Thymus (tissue), 11 donors: ENCODE measurements around the gene TMEM92. TPM values are rescaled to one million over a fixed set of nuclear protein-coding genes. Genes with fewer than 3 reads are reported as not detected.

Experiments used
- DNase-seq, 9 donors: peaks; one replicate each; pipeline ENCODE4 v3.0.0-alpha.2; 2013; ENCODE audit warnings: low spot score in 9 of 9, low read depth in 6 of 9, missing footprints in 1 of 9
- H3K27ac ChIP-seq, 2 donors: one replicate each; pipeline ENCODE4 v1.5.1; 2013; ENCODE audit warnings: control low read depth in 1 of 2, low read depth in 1 of 2, low read length in 1 of 2, mild to moderate bottlenecking in 1 of 2, moderate library complexity in 1 of 2
- H3K27me3 ChIP-seq, 2 donors: one replicate each; pipeline ENCODE4 v1.5.1; 2013; ENCODE audit warnings: low read length in 1 of 2; ENCODE audit not compliant: control insufficient read depth in 2 of 2, insufficient read depth in 1 of 2
- H3K36me3 ChIP-seq, 2 donors: one replicate each; pipeline ENCODE4 v1.5.1; 2013; ENCODE audit warnings: low read length in 1 of 2, mild to moderate bottlenecking in 1 of 2, moderate library complexity in 1 of 2; ENCODE audit not compliant: control insufficient read depth in 2 of 2, insufficient read depth in 2 of 2
- H3K4me1 ChIP-seq, 2 donors: one replicate each; pipeline ENCODE4 v1.5.1; 2013; ENCODE audit warnings: low read length in 2 of 2; ENCODE audit not compliant: control insufficient read depth in 2 of 2, insufficient read depth in 2 of 2
- H3K4me3 ChIP-seq, 2 donors: one replicate each; pipeline ENCODE4 v1.5.1; 2013; ENCODE audit warnings: low read length in 2 of 2, control low read depth in 1 of 2, mild to moderate bottlenecking in 1 of 2
- H3K9me3 ChIP-seq, 2 donors: one replicate each; pipeline ENCODE4 v1.5.1; 2013; ENCODE audit warnings: low read length in 1 of 2, mild to moderate bottlenecking in 1 of 2; ENCODE audit not compliant: control insufficient read depth in 2 of 2, insufficient read depth in 1 of 2
- WGBS: extraction: QIAGEN DNeasy Blood & Tissue Kit; methylation state at CpG from one replicate; pipeline ENCODE4 v1.1.7; 2013; 5-methylcytosine and 5-hydroxymethylcytosine counted together
- polyA plus RNA-seq: library from polyadenylated mRNA; stranded (reverse); fragments of 200-250 nt; gene quantifications from one replicate; pipeline ENCODE4 v1.2.3, GENCODE V29; 2013
- total RNA-seq: library from RNA; stranded (reverse); fragments of 120-200 nt; gene quantifications from one replicate; pipeline ENCODE4 v1.2.4, GENCODE V29; 2013
- donor health status: healthy.

TMEM92 gene
- total and polyA plus RNA-seq, 2 donors, result 0.09 TPM

GRCh38 chr17:50272711-50273653 lies 1.3 kb upstream of the TMEM92 start:
- H3K4me1 ChIP-seq, result peaks cover 0 to 5% of the 10 kb centered on the region in 2 donors
- no peak overlapping the region for H3K27ac ChIP-seq
- H3K36me3 ChIP-seq, result no peaks in the 10 kb centered on the region
- peak overlapping the region; percentile 28 to 30 for H3K4me3 ChIP-seq
- H3K9me3 ChIP-seq, result no peaks in the 10 kb centered on the region
- H3K27me3 ChIP-seq, result peaks cover 24 to 57% of the 10 kb centered on the region in 2 donors
- peak in 5 of 9 donors; percentile 6 to 54 (median 30) for DNase-seq
- 12% methylated on average over 57 of the region's 57 CpGs for WGBS

- H3K27me3 ChIP-seq, result peaks cover 24 to 57% of the 10 kb centered on the region in 2 donors
- no peak for DNase-seq
- 82% methylated on average over 8 of the region's 8 CpGs for WGBS
- no peak overlapping the region for H3K4me3 ChIP-seq
- H3K36me3 ChIP-seq, result no peaks in the 10 kb centered on the region
- peaks cover 0 to 5% of the 10 kb centered on the region in 2 donors for H3K4me1 ChIP-seq
- H3K27ac ChIP-seq, result no peak overlapping the region
- no peaks in the 10 kb centered on the region for H3K9me3 ChIP-seq
Measured at GRCh38 chr17:50273654-50274040, 619 bp upstream of the TMEM92 start.

DNA sequence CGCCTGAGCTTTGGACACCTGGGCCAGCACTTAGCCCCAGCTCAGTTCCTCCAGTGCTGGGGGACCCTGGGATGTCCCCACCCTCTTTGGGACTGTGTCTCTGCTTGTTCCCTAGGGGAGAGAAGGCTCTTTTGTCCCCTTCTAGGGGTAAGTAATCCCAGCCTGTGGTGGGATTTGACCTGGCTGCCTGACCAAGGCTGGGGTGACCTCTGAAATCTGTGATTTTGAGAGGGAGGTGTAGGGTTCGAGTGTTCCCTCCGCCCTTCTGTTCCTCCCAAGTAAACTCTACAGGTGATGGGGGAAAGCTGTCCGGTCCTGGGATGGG lies 593 bp downstream of the TMEM92 start:
- Histone ChIP-seq H3K27me3 (peaks cover 24 to 57% of the 10 kb centered on the region in 2 donors), H3K27ac (no peak overlapping the region), H3K4me1 (peaks cover 0 to 8% of the 10 kb centered on the region in 2 donors), H3K9me3 (no peaks in the 10 kb centered on the region), H3K36me3 (no peaks in the 10 kb centered on the region), H3K4me3 (no peak overlapping the region)
- DNase-seq, result no peak
- 69% methylated on average over 4 of the region's 4 CpGs for WGBS

DNA sequence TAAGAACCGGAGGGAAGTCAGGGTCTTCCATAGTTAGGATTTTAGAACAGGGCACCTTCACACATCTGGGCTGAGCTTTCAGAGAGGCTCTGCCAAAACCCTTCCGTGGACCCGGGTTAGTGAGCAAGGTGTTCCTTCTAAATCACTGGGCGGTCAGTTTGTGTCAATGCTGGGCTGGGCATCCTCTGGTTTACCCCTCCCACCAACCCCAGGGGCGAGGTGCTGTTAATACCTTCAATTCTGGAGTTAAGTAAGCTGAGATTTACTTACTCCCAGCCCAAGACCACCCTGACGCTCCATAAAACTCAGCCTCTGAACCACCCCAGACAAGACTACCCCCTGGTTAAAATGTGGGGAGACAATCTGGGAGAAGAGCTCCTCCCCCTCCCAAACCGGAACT lies 1.0 kb downstream of the TMEM92 start:
- Histone ChIP-seq H3K27ac (no peak overlapping the region), H3K27me3 (peaks cover 24 to 57% of the 10 kb centered on the region in 2 donors), H3K4me1 (peaks cover 0 to 9% of the 10 kb centered on the region in 2 donors), H3K9me3 (no peaks in the 10 kb centered on the region), H3K4me3 (no peak overlapping the region), H3K36me3 (no peaks in the 10 kb centered on the region)
- WGBS, result 85% methylated on average over 7 of the region's 7 CpGs
- DNase-seq, result no peak

DNA sequence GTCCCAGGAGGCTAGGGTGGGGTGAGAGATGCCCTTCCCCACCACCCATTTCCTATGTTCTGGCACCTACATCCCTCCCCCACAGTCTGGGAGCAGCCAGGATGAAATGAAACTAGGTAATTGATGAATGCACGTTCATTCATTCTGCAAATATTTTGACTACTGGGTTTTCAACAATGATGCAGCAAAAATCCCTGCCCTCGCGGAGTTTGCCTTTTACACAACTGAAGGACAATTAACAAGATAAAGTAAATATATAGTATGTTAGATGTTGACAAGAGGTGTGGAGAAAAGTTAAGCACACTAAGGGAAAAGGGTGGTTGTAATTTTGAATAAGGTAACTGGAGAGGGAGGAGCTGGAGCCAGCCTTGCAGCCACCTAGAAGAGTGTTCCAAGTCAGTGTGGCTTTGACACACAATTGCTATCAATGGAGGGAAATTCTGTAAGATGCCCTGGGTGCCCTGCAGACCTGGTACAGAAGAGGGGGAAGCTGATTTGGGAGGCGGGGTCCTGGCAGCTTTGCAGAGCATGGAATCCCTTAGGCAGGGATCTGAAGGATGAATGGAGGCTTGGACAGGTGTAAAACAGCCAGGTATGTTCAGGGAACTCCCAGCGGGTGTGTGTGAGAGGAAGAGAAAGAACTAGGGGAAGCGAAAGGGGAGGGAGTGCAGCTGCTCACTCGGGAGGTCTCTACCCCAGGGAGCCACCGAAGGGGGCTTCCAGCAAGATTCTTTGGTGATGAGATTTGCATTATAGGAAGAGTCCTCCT lies 2.5 kb downstream of the TMEM92 start:
- Histone ChIP-seq H3K9me3 (no peaks in the 10 kb centered on the region), H3K27ac (no peak overlapping the region), H3K36me3 (no peaks in the 10 kb centered on the region), H3K4me1 (peaks cover 0 to 9% of the 10 kb centered on the region in 2 donors), H3K4me3 (no peak overlapping the region), H3K27me3 (peaks cover 24 to 59% of the 10 kb centered on the region in 2 donors)
- WGBS, result 60% methylated on average over 8 of the region's 8 CpGs
- DNase-seq, result no peak

DNA sequence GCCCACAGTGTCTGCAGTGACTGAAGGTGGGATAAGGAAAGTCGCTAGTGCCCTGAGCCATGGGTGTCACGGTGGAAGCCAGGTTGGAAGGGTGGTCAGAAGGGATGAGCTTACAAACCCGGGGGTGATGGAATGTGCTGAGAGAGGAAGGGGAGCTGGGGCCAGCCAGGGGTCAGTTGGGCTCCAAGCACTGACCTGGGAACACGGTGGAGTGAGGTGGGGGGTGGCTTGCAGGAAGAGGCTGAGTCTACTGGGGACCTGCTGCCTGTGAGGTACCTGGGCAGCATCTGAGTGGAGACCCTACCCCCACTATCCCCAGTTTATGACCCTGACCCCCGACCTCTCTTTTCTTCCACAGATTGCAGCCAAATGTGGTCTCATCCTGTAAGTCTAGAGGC lies 3.1 kb downstream of the TMEM92 start:
- no peaks in the 10 kb centered on the region for H3K36me3 ChIP-seq
- H3K4me1 ChIP-seq, result peaks cover 0 to 9% of the 10 kb centered on the region in 2 donors

DNA sequence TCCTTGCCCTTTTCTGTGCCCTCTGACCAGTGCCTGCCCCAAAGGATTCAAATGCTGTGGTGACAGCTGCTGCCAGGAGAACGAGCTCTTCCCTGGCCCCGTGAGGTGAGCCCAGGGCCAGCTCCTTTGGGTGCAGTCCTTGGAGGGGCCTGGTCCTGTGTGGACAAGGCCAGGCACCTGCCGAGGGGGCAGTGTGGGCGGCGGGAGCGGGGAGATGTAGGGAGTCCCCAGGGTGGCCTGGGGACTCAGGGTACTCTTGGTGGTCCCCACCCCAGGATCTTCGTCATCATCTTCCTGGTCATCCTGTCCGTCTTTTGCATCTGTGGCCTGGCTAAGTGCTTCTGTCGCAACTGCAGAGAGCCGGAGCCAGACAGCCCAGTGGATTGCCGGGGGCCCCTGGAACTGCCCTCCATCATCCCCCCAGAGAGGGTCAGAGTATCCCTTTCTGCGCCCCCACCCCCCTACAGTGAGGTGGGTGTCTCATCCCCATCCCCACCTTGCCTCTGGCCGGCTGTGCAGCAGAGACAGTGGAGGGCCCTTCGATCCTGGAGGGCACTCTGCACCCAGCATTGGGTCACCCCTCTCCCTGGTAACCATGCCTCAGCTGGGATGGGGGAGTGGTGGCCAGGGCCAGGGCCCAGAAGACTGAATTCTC lies 4.4 kb downstream of the TMEM92 start:
- peaks cover 0 to 6% of the 10 kb centered on the region in 2 donors for H3K4me1 ChIP-seq
- no peak overlapping the region for H3K27ac ChIP-seq
- 94% methylated on average over 14 of the region's 14 CpGs for WGBS
- no peak overlapping the region for H3K4me3 ChIP-seq
- peaks cover 12 to 42% of the 10 kb centered on the region in 2 donors for H3K27me3 ChIP-seq
- DNase-seq, result no peak
- H3K9me3 ChIP-seq, result no peaks in the 10 kb centered on the region
- H3K36me3 ChIP-seq, result no peaks in the 10 kb centered on the region

More for the DNA sequence above, 3.1 kb downstream of the TMEM92 start:
- H3K27ac ChIP-seq, result no peak overlapping the region
- peaks cover 23 to 55% of the 10 kb centered on the region in 2 donors for H3K27me3 ChIP-seq
- WGBS, result 73% methylated on average over 5 of the region's 5 CpGs
- no peak for DNase-seq
- no peaks in the 10 kb centered on the region for H3K9me3 ChIP-seq
- H3K4me3 ChIP-seq, result no peak overlapping the region

- WGBS, result 95% methylated on average over 4 of the region's 4 CpGs
- Histone ChIP-seq H3K9me3 (no peaks in the 10 kb centered on the region), H3K4me1 (peaks cover 0 to 5% of the 10 kb centered on the region in 2 donors), H3K4me3 (no peak overlapping the region), H3K36me3 (no peaks in the 10 kb centered on the region), H3K27me3 (peaks cover 9 to 37% of the 10 kb centered on the region in 2 donors), H3K27ac (no peak overlapping the region)
- DNase-seq, result no peak
Measured at GRCh38 chr17:50279181-50279526, 4.9 kb downstream of the TMEM92 start.

GRCh38 chr17:50279639-50280038 lies 5.4 kb downstream of the TMEM92 start:
- no peak overlapping the region for H3K4me3 ChIP-seq
- no peaks in the 10 kb centered on the region for H3K36me3 ChIP-seq
- H3K4me1 ChIP-seq, result peaks cover 0 to 3% of the 10 kb centered on the region in 2 donors
- whole genome bisulfite sequencing, result 98% methylated on average over 7 of the region's 7 CpGs
- H3K9me3 ChIP-seq, result no peaks in the 10 kb centered on the region
- H3K27me3 ChIP-seq, result peaks cover 4 to 32% of the 10 kb centered on the region in 2 donors
- DNase-seq, result no peak
- no peak overlapping the region for H3K27ac ChIP-seq
